Measurements from ENCODE around the gene EMILIN3.

The EMILIN3 gene

GRCh38 chr20:41394081-41394480, 27.5 kb upstream of the EMILIN3 start:
- H3K4me3 ChIP-seq, result no peak overlapping the region
- no peaks in the 10 kb centered on the region for H3K9me3 ChIP-seq
- H3K27me3 ChIP-seq, result no peaks in the 10 kb centered on the region
- no peak for TF ChIP-seq CTCF (IDR thresholded peaks at IDR 0.05)
- H3K36me3 ChIP-seq, result no peaks in the 10 kb centered on the region
- no peak for DNase-seq
- peaks cover 0 to 34% (median 5%) of the 10 kb centered on the region in 4 donors for H3K4me1 ChIP-seq
- no peak overlapping the region for H3K27ac ChIP-seq
- intact Hi-C loops (cut with DNase I; ENCODE audit: low total_unique reads), result no loop called here

DNA sequence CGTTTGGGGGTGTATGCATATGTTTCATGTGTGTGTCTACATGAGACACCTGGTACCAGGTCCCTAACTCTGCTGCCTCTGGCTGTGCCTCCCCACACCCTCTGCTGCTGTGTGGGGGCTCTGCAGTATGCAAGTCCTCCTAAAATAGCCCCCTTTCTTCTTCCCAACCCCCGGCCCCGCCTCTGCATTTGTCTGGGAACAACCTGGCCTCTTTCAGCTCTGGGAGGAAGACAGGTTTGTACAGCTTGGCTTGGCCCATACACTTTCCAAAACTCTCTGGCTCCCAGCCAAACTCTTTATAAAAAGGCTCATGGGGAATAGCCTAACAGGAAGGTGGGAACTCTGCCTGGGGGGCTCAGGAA, 27.1 kb upstream of the EMILIN3 start:
- H3K9me3 ChIP-seq, result no peaks in the 10 kb centered on the region
- intact Hi-C loops (cut with DNase I; ENCODE audit: low total_unique reads), result no loop called here
- no peak for TF ChIP-seq CTCF (IDR thresholded peaks at IDR 0.05)
- H3K4me3 ChIP-seq, result no peak overlapping the region
- H3K4me1 ChIP-seq, result peaks cover 0 to 34% (median 5%) of the 10 kb centered on the region in 4 donors
- no peaks in the 10 kb centered on the region for H3K27me3 ChIP-seq
- no peaks in the 10 kb centered on the region for H3K36me3 ChIP-seq
- H3K27ac ChIP-seq, result no peak overlapping the region
- DNase-seq, result no peak

DNA sequence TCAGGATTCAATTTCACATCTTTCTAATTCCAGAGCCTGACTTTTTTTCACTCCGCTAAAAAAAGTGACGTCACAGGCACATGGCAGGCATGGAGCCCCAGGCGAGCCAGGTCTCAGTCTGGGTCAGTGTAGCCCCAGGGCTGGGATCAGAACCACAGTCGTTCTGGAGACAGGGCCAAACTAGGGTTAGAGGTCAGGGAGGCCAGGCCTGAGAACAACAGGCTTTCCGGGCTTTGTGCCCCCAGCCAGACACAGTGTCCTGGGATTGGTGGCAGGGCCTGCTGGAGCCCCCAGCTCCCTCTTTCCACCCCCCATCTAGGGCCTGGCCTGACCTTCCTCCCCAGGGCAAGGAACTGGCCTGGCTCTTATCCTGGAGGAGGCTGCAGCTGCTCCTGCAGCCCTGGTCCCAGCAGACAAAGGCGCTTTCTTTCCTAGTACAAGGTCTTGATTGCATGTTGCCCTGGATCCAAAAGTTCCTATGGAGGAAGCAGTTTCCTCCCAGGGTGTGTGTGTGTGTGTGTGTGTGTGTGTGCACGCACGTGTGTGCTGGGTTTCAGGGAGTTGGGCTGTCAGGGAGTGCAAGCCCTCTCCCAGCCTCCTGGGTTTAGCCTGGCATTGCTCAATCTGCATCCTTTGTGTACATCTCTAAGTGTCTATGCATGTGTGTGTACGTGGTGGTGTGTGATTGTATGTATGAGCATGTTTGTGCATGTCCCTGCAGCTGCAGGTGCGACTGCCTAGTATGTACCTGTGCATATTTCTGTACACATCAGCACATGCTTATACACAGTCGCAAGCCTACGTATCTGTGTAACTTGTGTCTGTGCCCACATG, 26.5 kb upstream of the EMILIN3 start:
- no peak for TF ChIP-seq CTCF (IDR thresholded peaks at IDR 0.05)
- H3K4me1 ChIP-seq, result peaks cover 0 to 34% (median 5%) of the 10 kb centered on the region in 4 donors

GRCh38 chr20:41392295-41392694, 25.7 kb upstream of the EMILIN3 start:
- Histone ChIP-seq H3K9me3 (no peaks in the 10 kb centered on the region), H3K4me1 (peaks cover 0 to 34% (median 5%) of the 10 kb centered on the region in 4 donors), H3K27me3 (no peaks in the 10 kb centered on the region), H3K36me3 (no peaks in the 10 kb centered on the region), H3K27ac (no peak overlapping the region), H3K4me3 (no peak overlapping the region)
- no peak for DNase-seq
- no peak for TF ChIP-seq CTCF (IDR thresholded peaks at IDR 0.05)
- intact Hi-C loops (cut with DNase I; ENCODE audit: low total_unique reads), result no loop called here

More for the DNA sequence above, 26.5 kb upstream of the EMILIN3 start:
- Histone ChIP-seq H3K9me3 (no peaks in the 10 kb centered on the region), H3K36me3 (no peaks in the 10 kb centered on the region), H3K27ac (no peak overlapping the region), H3K4me3 (no peak overlapping the region), H3K27me3 (no peaks in the 10 kb centered on the region)
- intact Hi-C loops (cut with DNase I; ENCODE audit: low total_unique reads), result no loop called here
- DNase-seq, result peak in 1 of 2 donors; percentile 57

- no peak overlapping the region for H3K4me3 ChIP-seq
- H3K27me3 ChIP-seq, result no peaks in the 10 kb centered on the region
- intact Hi-C loops (cut with DNase I; ENCODE audit: low total_unique reads), result no loop called here
- TF ChIP-seq CTCF (IDR thresholded peaks at IDR 0.05), result no peak
- no peaks in the 10 kb centered on the region for H3K36me3 ChIP-seq
- no peak for DNase-seq
- no peaks in the 10 kb centered on the region for H3K9me3 ChIP-seq
- no peak overlapping the region for H3K27ac ChIP-seq
- peaks cover 0 to 34% (median 5%) of the 10 kb centered on the region in 4 donors for H3K4me1 ChIP-seq
These were observed 25.0 kb upstream of the EMILIN3 start for GRCh38 chr20:41391587-41392001.

All from tibial artery (tissue), 4 donors.